ENCODE measurements around the gene SEZ6.

Gene SEZ6

DNA sequence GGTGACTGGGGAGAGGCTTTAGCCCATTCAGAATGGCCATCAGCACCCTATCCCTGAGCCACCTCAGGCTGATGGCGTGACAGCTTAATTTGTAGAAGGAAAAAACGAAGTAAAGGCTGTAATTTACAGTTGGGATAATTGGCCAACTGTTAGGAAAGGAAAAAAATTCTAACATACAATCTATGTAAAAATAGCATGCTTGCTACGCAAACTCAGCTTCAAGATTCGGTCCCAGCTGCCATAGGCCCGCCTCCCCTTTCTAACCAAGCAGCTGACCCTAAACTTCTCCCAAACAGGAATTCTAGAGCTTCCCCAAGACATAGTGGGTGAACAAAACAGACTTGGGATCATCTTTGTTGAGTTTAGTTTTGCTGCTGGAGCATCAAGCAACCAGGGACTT is 4.9 kb downstream of the SEZ6 start:
- DNase-seq: no peak

DNA sequence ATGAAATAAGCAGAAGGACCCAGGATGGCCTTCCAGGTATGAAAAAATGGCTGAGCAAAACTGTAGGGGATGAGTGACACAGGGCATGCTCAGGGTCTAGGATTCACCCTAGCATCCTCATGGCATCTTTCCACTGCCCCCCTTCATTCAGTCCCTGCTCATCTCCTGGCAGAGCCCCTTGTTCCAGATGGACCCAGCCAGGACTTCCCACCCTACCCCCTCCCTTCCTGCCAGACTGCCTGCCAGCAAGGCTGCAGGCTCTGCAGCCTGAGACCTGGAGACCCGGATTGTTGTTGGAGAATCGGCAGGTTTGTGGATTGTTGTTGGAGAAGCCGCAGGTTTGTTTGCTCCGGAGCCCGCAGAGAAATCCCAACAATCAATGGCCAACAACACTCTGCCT is 6.6 kb downstream of the SEZ6 start:
- DNase-seq: no peak

DNA sequence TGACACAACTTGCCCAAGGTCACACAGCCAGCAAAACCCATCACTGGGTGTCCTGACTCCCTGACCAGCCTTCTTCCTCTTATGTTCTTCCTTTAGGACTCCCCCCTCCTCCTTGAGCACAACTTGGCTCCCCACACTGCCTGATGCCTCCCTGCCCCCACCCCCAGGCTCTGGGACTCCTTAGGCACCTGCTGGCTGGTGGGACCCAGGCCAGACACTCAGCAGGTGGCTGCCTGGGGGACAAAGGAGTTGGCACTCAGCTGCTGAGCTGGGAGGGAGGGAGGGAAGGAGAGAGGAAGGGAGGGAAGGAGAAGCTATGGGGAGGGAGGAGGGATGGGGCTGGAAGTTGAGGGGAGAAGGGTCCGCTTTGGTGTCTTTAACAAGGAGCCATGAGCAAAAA is 8.0 kb downstream of the SEZ6 start:
- DNase-seq: no peak

DNA sequence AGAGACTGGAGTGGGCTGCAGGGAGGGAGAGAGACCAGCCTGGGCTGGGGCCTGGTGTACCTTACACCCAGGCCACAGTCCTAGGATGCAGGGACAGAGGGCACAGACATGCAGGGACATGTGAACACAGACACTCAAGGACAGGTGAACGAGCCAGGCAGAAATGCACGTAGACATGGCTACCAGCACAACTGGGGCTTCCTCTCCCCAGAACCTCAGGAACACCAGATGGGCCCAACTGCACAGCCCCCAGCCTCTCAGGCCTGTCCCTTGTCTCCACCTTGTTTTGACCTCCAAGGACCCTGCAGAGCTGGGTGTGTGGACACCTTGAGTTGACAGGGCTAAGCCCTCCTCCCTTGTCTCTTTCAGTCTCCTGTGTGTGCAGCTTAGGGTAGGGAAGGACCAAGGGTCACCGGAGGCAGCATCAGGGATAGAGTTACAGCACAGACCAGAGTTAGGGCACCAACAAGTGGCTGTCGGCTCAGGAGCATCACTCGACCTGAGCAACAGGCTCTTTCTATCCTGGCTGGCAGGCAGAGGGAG is 9.2 kb downstream of the SEZ6 start:
- no peak for DNase-seq

DNA sequence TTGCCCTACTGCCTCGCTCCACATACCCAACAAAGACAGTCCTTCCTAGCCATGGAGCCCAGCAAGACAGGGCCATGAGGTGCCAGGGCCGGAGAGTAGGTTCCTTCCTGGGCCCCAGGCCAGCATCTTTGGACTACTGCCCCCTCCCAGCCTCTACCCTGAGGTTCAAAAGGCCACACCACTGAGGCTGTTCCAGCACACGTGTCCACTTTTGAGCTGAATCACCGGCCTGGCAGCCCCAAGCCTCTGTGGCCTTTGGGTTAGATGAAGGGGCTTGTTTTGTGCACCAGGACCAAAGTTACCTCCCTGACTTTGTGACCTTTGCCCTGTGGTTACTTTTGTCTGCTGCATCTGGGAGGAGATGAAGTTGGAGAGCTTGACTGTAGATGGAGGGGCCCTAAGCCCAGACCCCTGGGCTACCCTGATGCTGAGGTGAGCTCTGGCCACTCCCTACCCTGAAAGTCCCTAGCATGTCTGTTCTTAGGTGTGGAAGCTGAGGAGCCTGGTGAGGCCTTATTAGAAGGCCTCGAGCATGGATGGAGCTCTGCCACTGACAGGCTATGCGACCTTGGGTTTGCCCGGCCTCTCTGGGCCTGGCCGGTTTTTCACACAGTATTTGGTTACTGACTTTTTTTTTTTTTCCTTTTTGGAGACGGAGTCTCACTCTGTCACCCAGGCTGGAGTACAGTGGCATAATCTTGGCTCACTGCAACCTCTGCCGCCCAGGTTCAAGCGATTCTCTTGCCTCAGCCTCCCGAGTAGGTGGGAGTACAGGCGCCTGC is 12.0 kb downstream of the SEZ6 start:
- no peak for DNase-seq

DNA sequence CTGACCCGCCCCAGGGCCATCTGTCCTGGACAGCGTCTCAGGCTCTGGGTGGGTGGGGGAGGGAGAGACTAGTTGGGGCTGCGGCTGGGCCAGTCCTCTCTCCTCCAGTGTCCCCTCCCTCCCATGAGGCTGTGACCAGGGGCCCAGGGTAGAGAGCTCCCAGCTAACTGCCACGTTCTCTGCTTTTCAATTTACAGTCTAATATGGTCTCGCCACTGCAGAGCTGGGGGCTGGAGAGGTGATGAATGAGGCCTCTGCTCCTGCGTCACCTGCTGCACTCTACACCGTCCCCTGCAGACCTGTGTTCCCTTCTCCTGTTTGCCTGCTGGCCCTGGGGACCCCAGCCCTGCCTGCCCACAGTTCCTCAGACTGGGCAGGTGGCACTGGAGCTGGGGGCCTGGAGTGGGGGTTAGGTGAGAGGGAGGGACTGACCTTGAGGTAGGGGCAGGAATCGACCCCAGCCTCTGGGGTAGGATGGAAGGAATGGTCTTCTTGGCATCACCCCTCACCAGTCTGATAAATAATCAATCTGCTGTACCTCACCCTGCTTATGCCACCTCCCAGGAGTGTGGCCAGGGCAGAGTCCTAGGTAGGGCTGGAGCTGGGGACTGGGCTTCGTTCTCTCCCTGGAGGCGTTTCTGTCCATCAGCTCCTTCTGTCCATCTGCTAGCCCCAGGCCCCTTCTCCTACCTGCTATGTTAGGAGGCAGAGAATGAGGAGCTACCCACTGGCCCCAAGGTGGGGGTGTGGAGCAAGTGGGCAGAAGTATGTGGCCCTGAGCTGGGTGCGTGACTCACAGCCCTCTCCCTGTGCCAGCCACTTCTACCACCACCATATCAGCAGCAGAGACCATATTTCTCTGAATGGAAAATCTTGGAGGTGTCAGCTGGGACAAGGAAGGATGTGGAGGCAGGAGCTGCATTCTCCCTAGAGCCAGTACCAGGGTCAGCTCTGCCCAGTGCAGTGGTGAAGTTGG is 12.9 kb downstream of the SEZ6 start:
- DNase-seq: no peak

DNA sequence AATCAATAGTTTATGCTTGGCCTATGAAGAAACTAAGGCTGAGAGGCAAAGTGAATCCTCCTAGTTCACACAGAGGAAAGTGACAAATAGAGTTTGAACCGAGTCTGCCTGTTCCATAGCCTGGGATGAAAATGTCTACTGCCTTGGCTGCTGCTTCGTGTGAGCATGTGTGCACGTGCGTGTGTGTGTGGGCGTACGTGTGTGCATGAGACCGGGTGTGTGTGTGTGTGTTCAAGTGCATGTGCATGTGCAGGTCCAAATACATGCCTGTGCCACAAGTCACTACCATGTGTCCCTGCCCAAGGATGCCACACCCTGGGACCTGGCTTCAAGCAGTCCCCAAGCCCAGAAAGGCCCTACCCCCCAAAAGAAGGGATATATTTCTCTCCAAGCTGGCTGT is 13.6 kb downstream of the SEZ6 start:
- no peak for DNase-seq

DNA sequence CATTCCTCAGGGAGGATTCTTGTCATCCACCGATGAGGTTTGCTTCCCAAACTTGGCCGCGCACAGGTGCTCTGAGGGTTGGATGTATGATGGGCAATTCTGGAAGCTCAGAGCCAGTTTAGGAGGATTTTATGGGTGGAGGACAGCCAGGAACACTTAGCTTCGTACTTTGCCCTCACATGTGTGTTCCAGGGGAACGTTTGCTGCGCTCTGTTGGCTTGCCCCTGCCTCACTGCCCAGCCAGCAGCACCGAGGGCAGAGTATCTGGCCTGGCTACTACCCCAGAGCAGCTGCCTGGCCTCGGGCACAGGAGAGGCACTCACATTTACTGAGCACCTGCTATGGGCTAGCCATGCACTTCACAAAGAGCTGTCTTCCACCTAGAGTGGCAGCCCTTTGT is 14.1 kb downstream of the SEZ6 start:
- DNase-seq: no peak

DNA sequence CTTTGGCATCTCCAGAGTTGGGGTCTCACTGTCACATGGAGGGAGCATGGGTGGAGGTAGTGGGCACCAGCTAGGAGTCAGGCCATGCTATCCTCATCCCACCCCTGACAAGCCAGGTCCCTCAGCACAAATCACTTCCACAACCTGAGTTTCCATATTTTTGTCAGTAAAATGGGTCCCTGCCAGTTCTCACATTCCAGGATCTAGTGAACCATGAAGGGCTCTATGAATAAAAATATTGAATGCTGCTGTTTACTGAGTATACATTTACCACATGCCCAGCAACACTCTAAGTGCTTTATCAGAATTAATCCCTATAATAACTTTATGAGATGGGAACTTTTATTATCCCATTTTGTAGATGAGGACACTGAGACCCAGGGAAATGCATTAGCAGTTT is 16.8 kb downstream of the SEZ6 start:
- no peak for DNase-seq

DNA sequence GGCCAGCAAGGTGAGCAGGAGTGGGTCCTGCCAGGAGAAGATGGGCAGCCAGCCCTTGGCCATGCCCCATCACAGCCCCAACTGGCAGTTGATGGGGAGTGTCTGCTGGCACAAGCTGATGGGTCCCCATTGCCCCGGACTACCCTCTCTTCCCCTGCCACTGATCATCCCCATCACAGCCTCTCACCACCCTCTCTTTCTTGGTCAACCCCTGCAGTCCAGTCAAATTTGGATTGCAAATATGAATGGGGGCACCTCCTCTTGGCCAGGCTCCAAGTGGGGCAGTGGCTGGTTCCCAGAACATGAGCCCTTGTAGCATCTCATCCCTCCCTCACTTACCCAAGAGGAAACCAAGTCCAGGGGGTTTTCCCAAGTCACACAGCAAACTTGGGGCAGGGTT is 17.4 kb downstream of the SEZ6 start:
- no peak for DNase-seq

DNA sequence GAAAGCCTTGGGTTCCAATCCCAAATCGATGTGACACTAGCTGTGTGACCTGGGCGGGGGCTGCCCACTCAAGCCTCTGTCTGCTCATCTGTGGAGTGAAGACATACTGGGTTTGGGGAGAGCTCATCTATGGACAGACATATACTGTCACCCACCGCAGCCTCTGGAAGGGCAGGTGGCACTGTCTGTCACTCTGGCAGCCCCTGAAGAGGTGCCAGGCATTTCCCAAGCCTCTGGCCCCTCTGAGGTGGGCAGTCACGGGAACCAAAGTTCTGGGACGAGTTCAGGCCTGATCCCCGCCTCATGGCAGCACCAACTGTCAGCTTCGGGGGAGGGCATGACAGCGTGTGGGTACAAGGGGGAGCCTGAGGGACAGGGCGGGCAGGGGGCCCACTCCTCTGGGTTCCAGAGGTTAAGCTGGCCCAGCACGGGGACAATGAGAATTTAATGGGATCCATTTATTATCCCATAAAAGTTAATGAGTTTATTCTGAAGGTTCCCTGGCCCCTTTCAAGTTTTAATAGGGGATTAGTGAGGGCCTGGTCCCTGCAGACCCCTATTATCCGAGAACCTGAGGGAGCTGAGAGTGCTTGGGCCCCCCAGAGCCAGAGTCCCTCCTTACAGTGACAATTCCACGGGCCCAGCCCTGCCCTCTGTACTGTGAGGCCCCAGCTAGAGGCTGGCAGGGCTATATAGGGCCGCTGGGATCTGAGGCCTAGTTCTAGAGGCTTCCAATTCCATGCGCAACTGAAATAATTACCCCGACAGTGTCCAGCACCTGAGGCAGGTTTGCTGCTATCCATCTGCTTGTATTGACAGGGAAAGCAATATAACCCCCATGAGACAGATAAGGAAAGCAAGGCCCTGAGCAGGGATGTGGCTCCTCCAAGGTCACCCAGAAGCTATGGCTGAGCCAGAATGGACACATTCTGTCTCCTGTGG is 18.8 kb downstream of the SEZ6 start:
- DNase-seq: no peak

DNA sequence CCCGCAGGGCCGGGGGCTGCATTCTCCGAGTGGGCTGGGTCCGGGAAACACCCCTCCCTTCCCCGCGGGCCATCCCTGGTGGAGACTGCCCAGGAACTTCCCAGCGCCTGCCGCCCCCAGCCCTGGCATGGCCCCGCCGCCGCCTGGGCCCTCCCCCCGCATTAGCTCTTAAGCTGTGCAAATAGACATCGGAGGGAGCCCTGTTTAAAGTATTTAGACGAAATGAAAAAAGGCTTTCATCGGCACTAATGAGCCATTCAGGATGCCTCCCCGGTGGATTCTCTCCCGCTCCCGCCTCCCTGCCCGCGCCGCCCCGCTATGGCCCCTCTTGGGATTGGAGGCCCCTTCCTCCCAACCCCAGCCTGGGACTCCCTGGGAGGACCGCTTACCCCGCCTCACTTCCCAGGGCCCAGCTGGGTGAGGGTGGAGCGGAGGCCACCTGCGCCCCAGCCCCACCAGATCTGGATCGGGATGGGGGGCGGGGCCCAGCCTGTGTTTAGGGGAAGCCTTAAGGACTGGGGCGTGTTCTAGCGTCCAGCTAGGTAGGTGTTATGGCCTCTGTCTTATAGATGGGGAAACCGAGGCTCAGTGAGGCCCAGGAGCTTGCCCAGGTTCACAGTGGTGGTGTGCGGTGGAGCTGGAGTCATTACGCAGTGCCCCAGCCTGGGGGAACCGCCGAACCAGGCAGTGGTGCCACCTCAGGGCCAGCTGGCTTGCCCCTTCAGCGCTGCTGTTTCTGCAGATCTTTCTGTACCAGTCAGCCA is 19.7 kb downstream of the SEZ6 start:
- DNase-seq: no peak

DNA sequence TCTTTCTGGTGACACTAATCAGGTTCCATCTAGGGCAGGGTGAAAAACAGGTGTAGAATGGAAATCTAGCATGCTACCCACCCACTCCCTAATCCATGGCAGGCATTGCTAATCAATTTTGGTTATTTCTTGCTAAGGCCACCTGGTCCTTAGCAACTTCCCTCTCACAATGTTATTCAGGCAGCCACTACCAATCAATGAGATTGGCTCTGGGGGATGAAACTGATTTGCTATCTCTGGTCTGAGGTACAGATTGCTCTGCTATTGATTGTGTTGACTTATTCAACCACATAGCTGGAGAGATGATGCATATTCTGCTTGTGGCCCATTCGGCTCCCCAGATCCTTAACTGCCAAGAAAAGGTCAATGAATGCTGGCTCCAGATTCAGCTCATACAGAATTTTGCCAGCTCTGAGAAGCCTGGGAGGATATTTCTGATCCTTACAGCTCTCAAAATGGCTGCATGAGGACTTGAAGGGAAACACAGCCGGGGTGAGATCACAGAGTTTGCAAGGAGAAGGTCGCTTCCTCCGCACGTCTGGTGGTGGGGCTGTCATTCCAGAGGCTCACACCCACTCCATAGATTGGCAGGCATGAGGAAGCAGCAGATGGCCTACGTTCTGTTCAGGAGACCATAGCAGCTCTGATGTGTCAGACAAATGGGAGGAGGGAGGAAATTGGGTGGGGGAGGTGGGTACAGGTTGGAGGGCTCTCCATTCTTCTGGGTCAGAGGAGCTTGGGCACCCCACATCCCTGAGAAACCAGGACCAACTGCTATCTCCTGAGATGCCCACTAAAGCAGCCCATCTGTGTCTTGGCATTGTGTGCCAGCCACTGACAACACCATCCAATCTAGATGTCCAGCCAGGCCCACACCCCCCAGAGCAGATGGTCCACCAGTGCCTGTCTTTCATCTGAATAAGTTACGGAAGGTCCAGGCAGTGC is 22.3 kb downstream of the SEZ6 start:
- DNase-seq: no peak

DNA sequence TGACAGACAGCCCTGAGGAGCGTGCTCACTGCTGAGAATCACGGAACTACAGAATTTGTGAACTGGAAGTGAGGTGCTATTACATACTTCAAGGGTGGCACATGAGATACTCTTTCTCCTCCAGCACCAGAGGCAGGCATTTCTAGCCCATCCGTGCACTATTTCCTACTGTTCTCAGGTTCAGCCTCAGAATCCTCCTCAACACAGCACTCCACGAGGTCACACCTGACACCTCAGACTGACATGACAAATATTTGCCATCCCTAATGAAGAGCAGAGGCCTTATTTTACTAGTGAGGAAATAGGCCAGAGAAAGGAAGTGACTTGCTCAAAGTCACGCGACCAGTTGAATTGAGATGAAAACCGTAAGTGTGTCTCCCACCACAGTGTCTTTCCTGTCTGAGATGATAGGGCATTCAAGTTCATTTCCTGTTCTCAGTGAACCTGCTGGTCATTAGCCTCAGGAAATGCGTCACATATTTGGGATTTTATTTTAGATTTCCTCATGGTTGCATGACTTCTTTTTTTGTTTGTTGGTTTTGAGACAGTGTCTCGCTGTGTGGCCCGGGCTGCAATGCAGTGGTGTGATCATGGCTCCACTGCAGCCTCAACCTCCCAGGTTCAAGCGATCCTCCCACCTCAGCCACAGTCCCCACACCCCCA is 23.6 kb downstream of the SEZ6 start:
- DNase-seq: no peak

DNA sequence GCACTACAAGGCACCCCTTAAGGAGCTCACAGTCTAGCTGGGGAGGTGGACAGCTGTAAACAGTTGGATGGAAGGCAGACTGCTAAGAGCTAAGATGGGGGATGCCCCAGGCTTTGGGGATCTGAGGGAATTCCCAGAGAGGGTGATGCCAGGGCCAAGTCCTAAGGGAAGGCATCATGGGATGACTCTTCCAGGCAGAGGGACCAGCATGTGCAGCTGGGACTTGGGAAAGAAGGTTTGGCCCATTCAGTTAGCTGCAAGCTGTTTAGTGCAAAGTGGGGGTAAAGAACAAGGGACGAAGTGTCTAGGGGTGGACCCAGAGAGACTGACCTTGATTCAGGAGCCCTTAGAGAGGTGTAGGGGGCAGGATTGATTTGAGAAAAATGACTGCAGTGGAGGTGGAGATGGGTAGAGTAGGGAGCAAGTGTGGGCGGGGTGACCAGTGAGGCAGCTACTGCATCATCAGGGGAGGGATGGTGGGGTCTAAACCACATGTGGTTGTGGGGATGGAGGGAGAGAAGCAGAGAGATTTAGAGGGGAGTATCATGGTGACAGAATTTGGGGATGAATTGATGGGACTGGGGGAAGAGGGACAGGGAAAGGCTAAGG is 27.4 kb downstream of the SEZ6 start:
- DNase-seq: no peak

DNA sequence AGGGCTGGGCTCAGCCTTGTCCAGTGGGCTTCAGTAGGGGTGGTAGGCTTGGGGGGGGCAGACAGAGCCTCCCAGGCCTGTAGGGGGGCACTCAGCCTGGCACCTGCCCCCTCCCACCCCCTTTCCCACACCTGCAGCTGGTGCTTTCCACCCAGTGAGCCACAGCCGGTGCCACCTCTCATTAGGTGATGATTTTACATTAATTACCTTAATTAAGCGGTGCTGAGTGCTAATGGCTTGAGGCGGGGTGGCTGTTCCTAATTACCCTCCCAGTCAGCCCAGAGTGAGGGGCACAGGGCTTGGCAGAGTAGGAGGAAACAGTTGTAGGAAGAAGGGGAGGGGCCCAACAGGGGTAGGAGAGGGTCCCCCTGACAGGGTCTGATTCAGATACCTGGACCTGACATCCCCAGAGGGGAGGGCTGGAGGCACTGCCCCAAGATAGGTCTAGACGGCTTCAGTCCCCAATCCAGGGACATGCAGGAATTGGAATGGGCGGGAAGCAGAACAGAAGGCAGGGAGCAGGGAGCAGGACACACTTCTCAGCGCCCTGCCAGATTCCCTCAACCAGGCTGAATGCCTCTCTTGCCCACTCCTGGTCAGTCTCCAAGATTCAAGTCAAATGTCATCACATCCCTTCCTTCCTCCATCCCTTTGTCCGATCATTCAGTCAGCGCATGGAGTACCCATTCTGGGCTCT is 28.0 kb downstream of the SEZ6 start:
- no peak for DNase-seq

DNA sequence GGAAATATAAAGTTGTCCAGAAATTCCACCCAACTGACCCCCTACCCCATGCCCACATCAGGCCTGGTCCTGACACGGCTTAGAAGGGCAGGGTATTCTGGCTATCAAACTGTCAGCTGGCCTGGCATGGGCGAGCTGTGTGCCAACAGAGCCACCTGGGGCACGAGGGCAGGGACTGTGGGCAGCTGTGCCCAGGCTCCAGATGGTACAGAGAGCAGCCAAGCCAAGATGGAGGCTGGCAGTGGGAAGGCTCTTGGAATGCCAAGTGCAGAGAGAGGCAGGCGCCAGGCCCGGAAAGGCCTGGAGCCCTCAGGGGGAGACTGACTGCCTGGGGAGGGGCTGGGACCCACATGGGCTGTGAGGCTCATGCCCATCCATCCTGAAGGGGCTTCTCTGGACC is 30.2 kb downstream of the SEZ6 start:
- DNase-seq: no peak

DNA sequence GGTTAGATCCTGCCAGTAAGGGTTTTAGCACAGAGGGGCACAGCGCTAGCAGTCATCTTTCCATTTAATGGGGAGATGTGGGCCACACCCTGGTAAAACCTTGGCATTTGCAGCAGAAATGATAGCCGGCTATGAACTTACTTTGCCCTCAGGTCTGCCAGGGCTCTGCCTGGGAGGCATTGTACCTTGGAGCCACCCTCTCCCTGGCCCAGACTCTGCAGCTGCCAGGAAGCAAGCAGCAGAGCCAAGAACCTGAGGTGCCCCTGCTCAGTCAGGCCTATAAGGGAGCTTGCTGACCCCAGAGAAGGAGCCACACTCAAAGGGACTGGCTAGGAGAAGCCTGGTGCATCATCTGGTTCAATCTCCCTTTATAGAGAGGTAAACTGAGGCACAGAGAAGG is 30.8 kb downstream of the SEZ6 start:
- no peak for DNase-seq

DNA sequence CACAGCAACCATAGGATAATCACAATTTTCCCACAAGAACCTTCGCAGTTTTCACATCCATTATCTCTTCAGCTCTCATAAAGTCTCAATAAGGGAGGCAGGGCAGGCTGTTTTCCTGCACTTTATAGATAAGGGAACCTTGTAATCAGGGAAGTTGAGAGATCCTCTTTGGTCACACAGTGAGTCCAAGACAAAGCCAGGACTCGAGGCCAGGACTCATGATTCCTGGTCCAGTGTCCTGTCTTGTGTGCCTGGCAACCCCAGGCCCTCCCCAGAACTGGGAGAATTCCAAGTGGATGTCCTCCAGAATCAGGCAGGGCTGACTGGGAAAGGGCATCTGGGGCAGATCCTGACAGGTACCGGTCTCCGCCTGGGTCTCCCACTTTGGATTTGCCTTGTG is 31.4 kb downstream of the SEZ6 start:
- DNase-seq: no peak

Measured in left hindlimb (tissue), 1 donor.